Endothelial cell of umbilical vein (primary cell): ENCODE results near the gene R3HDM2. TPM values are rescaled to one million over a fixed set of nuclear protein-coding genes. Genes with fewer than 3 reads are reported as not detected.
"Not testable (repeated sequence)": the region's sequence is repeated elsewhere in the genome, so short reads cannot be mapped to it uniquely, and the experiment has no call there.

ENCODE experiments used
- BruUV-seq: library from RNA; stranded (reverse); fragments of 400-500 nt; replicated peaks from 2 replicates; lab custom pipeline; 2021; lab: Mats Ljungman, UMichigan
- CTCF ChIA-PET: fragments of 300-600, 350-600 bp; sonication (Branson Sonifier 250); formaldehyde crosslinking; loops from one replicate; lab custom pipeline; 2021; ENCODE audit warnings: antibody characterized with exemption, inconsistent platforms; lab: Charles Lee
- POLR2A ChIA-PET: fragments of 300-600, 350-600 bp; sonication (Branson Sonifier 250); formaldehyde crosslinking; loops from one replicate; lab custom pipeline; 2021; ENCODE audit warnings: antibody characterized with exemption, inconsistent platforms; lab: Charles Lee
- DNase-seq: peaks from one replicate; pipeline ENCODE4 v3.0.0-alpha.2; 2011; ENCODE audit warnings: low read depth, low spot score
- FAIRE-seq: peaks from 2 replicates; lab custom pipeline; 2011; peaks lifted over from hg19 to GRCh38; lab: Jason Lieb, UNC
- H2AFZ ChIP-seq: 2 replicates; pipeline ENCODE4 v1.6.0; 2012; ENCODE audit warnings: low read depth, low read length, control low read depth, inconsistent platforms
- H3K27ac ChIP-seq: 2 replicates; pipeline ENCODE4 v1.5.1; 2011; ENCODE audit warnings: low read depth, mild to moderate bottlenecking, control low read depth, low read length, moderate library complexity; ENCODE audit not compliant: insufficient read depth
- H3K27me3 ChIP-seq, 2 experiments: 2 replicates each; pipeline versions ENCODE4 v1.6.0 to v1.6.1; 2011; ENCODE audit warnings: low read length in 2 of 2, mixed read lengths in 1 of 2; ENCODE audit not compliant: control insufficient read depth in 2 of 2, insufficient read depth in 2 of 2
- H3K36me3 ChIP-seq, 2 experiments: 2 replicates in 1 of 2; 3 replicates in 1 of 2; pipeline ENCODE4 v1.5.1; 2011; ENCODE audit warnings: low read length in 2 of 2, mild to moderate bottlenecking in 1 of 2, moderate library complexity in 1 of 2; ENCODE audit not compliant: control insufficient read depth in 2 of 2, insufficient read depth in 2 of 2; ENCODE audit errors: extremely low read depth in 1 of 2
- H3K4me1 ChIP-seq: 3 replicates; pipeline ENCODE4 v1.5.1; 2011; ENCODE audit warnings: mild to moderate bottlenecking, low read length; ENCODE audit not compliant: control insufficient read depth, insufficient read depth; ENCODE audit errors: extremely low read depth
- H3K4me2 ChIP-seq: 2 replicates; pipeline ENCODE4 v1.6.1; 2011; ENCODE audit warnings: low read length, control low read depth, mixed read lengths; ENCODE audit not compliant: insufficient read depth
- H3K4me3 ChIP-seq, 3 experiments: fragments of 200-600 bp in 1 of 3; sonication (generic), shearing (Covaris generic) in 1 of 3; replicated peaks in 1 of 3; 2 replicates each; pipeline ENCODE4 v1.5.1; 2011 to 2016; ENCODE audit warnings: control low read depth in 3 of 3, low read length in 3 of 3, mild to moderate bottlenecking in 2 of 3, inconsistent platforms in 1 of 3, low read depth in 1 of 3, moderate library complexity in 1 of 3; ENCODE audit not compliant: insufficient read depth in 1 of 3
- H3K79me2 ChIP-seq: 2 replicates; pipeline ENCODE4 v1.6.0; 2012; ENCODE audit warnings: low read length, inconsistent platforms; ENCODE audit not compliant: control insufficient read depth, insufficient read depth
- H3K9ac ChIP-seq: replicated peaks from 2 replicates; pipeline ENCODE3; 2011; ENCODE audit warnings: low read length, control low read depth; ENCODE audit not compliant: insufficient read depth; ENCODE audit errors: extremely low read depth
- H3K9me1 ChIP-seq: replicated peaks from 3 replicates; pipeline ENCODE4 v1.6.0; 2011; ENCODE audit warnings: mild to moderate bottlenecking, low read length; ENCODE audit not compliant: control insufficient read depth, insufficient read depth; ENCODE audit errors: extremely low read depth
- H3K9me3 ChIP-seq: replicated peaks from 2 replicates; pipeline ENCODE4 v1.5.1; 2012; ENCODE audit warnings: low read length, inconsistent platforms; ENCODE audit not compliant: control insufficient read depth, insufficient read depth
- H4K20me1 ChIP-seq: replicated peaks from 2 replicates; pipeline ENCODE3; 2011; ENCODE audit warnings: mild to moderate bottlenecking, low read length; ENCODE audit not compliant: control insufficient read depth, insufficient read depth; ENCODE audit errors: extremely low read depth
- CTCF ChIP-seq, 2 donors: IDR thresholded peaks; 1 replicate in 1 of 2; 2 replicates in 1 of 2; pipeline ENCODE4 v1.5.1; 2011; ENCODE audit warnings: low read length in 2 of 2, mild to moderate bottlenecking in 2 of 2, moderate library complexity in 2 of 2, control low read depth in 1 of 2, inconsistent platforms in 1 of 2, low read depth in 1 of 2; ENCODE audit not compliant: insufficient read depth in 1 of 2; ENCODE audit errors: extremely low read depth in 1 of 2
- EZH2 ChIP-seq: IDR thresholded peaks from 2 replicates; pipeline ENCODE4 v1.6.1; 2012; ENCODE audit warnings: borderline replicate concordance, low read depth, mild to moderate bottlenecking, moderate library complexity, low read length, inconsistent platforms; ENCODE audit not compliant: severe bottlenecking
- FOS ChIP-seq: IDR thresholded peaks from 2 replicates; pipeline ENCODE4 v1.6.1; 2011; ENCODE audit warnings: mild to moderate bottlenecking, low read length, moderate library complexity, borderline replicate concordance; ENCODE audit not compliant: insufficient read depth
- GATA2 ChIP-seq: IDR thresholded peaks from 2 replicates; pipeline ENCODE4 v1.7.0; 2011; ENCODE audit warnings: low read depth, mild to moderate bottlenecking, moderate library complexity, mixed read lengths, low read length; ENCODE audit not compliant: insufficient read length, insufficient read depth
- JUN ChIP-seq: IDR thresholded peaks from 2 replicates; pipeline ENCODE4 v1.6.1; 2011; ENCODE audit warnings: borderline replicate concordance, low read depth; ENCODE audit not compliant: insufficient read length, insufficient read depth
- MAX ChIP-seq: IDR thresholded peaks from 2 replicates; pipeline ENCODE4 v1.6.1; 2011; ENCODE audit not compliant: insufficient read depth, insufficient read length
- MYC ChIP-seq: IDR thresholded peaks from one replicate; pipeline ENCODE4 v1.6.1; 2011; ENCODE audit warnings: mild to moderate bottlenecking, low read depth, low read length
- POLR2A ChIP-seq: IDR thresholded peaks from 2 replicates; pipeline ENCODE4 v1.6.1; 2012; ENCODE audit warnings: low read depth, mild to moderate bottlenecking, control low read depth, low read length
- POLR2AphosphoS5 ChIP-seq: IDR thresholded peaks from 2 replicates; pipeline ENCODE4 v1.6.1; 2012; ENCODE audit warnings: low read depth, mild to moderate bottlenecking, control low read depth, low read length, moderate library complexity; ENCODE audit not compliant: insufficient read depth
- dilution Hi-C: fragments of 300-500 bp; cut with MboI; formaldehyde crosslinking; loops from one replicate; pipeline ENCODE4 v1.15.0; 2019; ENCODE audit warnings: low sequenced_read_pairs; ENCODE audit not compliant: extremely low pct_ligation_motif_present
- intact Hi-C: fragments of 100-400 bp; cut with micrococcal nuclease; formaldehyde crosslinking; loops from one replicate; pipeline ENCODE4 v1.10.0; 2022
- polyA plus RNA-seq, 4 experiments: library from polyadenylated mRNA; depleted of rRNA in 3 of 4; stranded (reverse) in 3 of 4; unstranded in 1 of 4; fragments of >200 nt; gene quantifications; 2 replicates each; pipeline versions ENCODE4 v1.2.1 to v1.2.3, GENCODE V29; 2011 to 2012; ENCODE audit warnings: missing spikeins in 1 of 4
- total RNA-seq: library from RNA; stranded (reverse); gene quantifications from 2 replicates; pipeline ENCODE4 v1.2.3, GENCODE V29; 2021

R3HDM2 gene
- total and polyA plus RNA-seq, 2 donors (not counting 3 experiments of a cell fraction or from before 2014, with no cell fraction given): 26.1 to 31.3 TPM

GRCh38 chr12:57315681-57316080, 115.2 kb downstream of the R3HDM2 start:
- Histone ChIP-seq H3K79me2 (no peaks in the 10 kb centered on the region), H3K9ac (no peak overlapping the region), H3K27me3 (no peaks in the 10 kb centered on the region), H3K9me1 (no peaks in the 10 kb centered on the region), H3K4me2 (no peak overlapping the region), H3K4me1 (no peaks in the 10 kb centered on the region), H4K20me1 (no peaks in the 10 kb centered on the region), H3K36me3 (no peaks in the 10 kb centered on the region), H3K9me3 (no peaks in the 10 kb centered on the region), H3K4me3 (no peak overlapping the region), H2AFZ (no peak overlapping the region), H3K27ac (no peak overlapping the region)
- intact Hi-C loops (no loop called here), dilution Hi-C loops (no loop called here)
- TF ChIP-seq MAX: no peak
- no peak for TF ChIP-seq CTCF (IDR thresholded peaks at IDR 0.05; ENCODE audit: extremely low read depth in 1 of 2, insufficient read depth in 1 of 2, low read depth in 1 of 2, low read length in 2 of 2)
- no peak for TF ChIP-seq MYC
- no peak for TF ChIP-seq EZH2
- no peak for TF ChIP-seq GATA2
- TF ChIP-seq POLR2A: no peak
- no peak for TF ChIP-seq POLR2AphosphoS5
- TF ChIP-seq JUN: no peak
- TF ChIP-seq FOS: no peak
- FAIRE-seq (no peak), DNase-seq (no peak)
- CTCF ChIA-PET: interaction anchor here (0.6 to 1.3 kb wide), 2 partner anchors 9 to 27 kb away, joined by 3 to 4 read pairs; no protein-coding TSS in a partner anchor
- BruUV-seq: no TSS peak
- POLR2A ChIA-PET: no interaction called here

- FAIRE-seq, DNase-seq, H4K20me1 ChIP-seq, H3K9me1 ChIP-seq, H3K27ac ChIP-seq, POLR2A ChIA-PET, H2AFZ ChIP-seq, H3K9me3 ChIP-seq, H3K4me2 ChIP-seq, H3K9ac ChIP-seq, H3K79me2 ChIP-seq, dilution Hi-C loops, H3K36me3 ChIP-seq, H3K27me3 ChIP-seq, intact Hi-C loops, H3K4me3 ChIP-seq, BruUV-seq: not testable (repeated sequence)
- CTCF ChIA-PET: interaction anchor here (1.1 to 2.5 kb wide), 3 partner anchors 22 to 140 kb away, joined by 4 to 13 read pairs (median 4); no protein-coding TSS in a partner anchor
- H3K4me1 ChIP-seq: peaks cover 14% of the 10 kb centered on the region
Measured at GRCh38 chr12:57312287-57312686, 118.6 kb downstream of the R3HDM2 start.
